ENCODE measurements around the gene RBM10. TPM values are rescaled to one million over a fixed set of nuclear protein-coding genes. Genes with fewer than 3 reads are reported as not detected.

The RBM10 gene
- total RNA-seq, 1 experiment from 2014 or later: 56.9 TPM

DNA sequence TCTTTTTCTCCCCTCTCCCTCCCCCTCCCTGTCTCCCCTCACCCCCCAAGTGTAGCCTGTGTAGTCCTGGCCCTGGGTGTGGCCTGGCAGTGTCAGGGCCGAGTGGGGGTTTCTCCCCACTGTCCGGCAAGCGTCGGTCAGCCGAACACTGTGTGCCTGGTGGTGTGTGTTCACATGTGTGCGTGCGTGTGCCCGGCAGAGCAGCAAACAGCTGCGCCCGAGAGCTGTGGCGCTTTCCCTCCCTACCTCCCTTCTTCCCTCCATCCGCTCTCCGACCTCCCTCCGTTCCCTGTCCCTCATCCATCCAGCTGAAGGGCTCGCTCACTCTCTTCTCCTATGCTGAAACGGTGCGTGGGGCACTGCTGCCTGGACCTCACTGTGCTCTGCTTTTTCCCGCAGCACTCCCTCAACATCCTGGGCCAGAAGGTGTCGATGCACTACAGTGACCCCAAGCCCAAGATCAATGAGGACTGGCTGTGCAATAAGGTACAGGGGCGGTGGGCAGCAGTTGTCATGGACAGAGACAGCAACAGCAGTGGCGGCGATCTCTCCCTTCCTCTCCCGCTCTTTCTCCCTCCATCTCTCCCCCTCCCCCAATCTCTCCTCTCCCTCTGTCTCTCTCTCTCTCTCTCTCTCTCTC is 31.2 kb downstream of the RBM10 start:
- no peaks in the 10 kb centered on the region for H3K9me3 ChIP-seq (ENCODE audit: control insufficient read depth in 1 of 2, insufficient read depth in 1 of 2, low read depth in 1 of 2, low read length in 2 of 2)
- ATAC-seq: no peak
- no peaks in the 10 kb centered on the region for H3K27me3 ChIP-seq (ENCODE audit: insufficient read depth, low read length)
- RAD21 ChIA-PET (ENCODE audit: low non-redundant PET in 1 of 2, low total read pairs in 2 of 2, uncharacterized antibody in 2 of 2, unreplicated experiment in 2 of 2): no interaction called here
- H3K9me2 ChIP-seq (ENCODE audit: insufficient read depth): no peaks in the 10 kb centered on the region
- H3K27ac ChIP-seq (ENCODE audit: low read depth, low read length): no peak overlapping the region
- no peak overlapping the region for H2AFZ ChIP-seq (ENCODE audit: low read depth, low read length, poor library complexity, severe bottlenecking)
- H3K36me3 ChIP-seq (ENCODE audit: control insufficient read depth in 1 of 2, insufficient read depth in 2 of 2, low read length in 2 of 2): no peaks in the 10 kb centered on the region
- no peak overlapping the region for H3K4me3 ChIP-seq (replicated peaks in 1 of 2; ENCODE audit: low read depth in 1 of 2, low read length in 2 of 2)
- DNase-seq (ENCODE audit: low read depth, low spot score): no peak
- BruUV-seq (replicated peaks): no TSS peak
- H3K9ac ChIP-seq (ENCODE audit: low read length): no peak overlapping the region
- intact Hi-C loops (cut with micrococcal nuclease): no loop called here
- TF ChIP-seq, protein P1, sequence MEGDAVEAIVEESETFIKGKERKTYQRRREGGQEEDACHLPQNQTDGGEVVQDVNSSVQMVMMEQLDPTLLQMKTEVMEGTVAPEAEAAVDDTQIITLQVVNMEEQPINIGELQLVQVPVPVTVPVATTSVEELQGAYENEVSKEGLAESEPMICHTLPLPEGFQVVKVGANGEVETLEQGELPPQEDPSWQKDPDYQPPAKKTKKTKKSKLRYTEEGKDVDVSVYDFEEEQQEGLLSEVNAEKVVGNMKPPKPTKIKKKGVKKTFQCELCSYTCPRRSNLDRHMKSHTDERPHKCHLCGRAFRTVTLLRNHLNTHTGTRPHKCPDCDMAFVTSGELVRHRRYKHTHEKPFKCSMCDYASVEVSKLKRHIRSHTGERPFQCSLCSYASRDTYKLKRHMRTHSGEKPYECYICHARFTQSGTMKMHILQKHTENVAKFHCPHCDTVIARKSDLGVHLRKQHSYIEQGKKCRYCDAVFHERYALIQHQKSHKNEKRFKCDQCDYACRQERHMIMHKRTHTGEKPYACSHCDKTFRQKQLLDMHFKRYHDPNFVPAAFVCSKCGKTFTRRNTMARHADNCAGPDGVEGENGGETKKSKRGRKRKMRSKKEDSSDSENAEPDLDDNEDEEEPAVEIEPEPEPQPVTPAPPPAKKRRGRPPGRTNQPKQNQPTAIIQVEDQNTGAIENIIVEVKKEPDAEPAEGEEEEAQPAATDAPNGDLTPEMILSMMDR (IDR thresholded peaks at IDR 0.05 in 2 of 3, conservative IDR thresholded peaks at IDR 0.05 in 1 of 3; ENCODE audit: borderline replicate concordance in 1 of 3, insufficient read depth in 1 of 3, low read depth in 2 of 3, low read length in 2 of 3): no peak
- TF ChIP-seq, protein P2, sequence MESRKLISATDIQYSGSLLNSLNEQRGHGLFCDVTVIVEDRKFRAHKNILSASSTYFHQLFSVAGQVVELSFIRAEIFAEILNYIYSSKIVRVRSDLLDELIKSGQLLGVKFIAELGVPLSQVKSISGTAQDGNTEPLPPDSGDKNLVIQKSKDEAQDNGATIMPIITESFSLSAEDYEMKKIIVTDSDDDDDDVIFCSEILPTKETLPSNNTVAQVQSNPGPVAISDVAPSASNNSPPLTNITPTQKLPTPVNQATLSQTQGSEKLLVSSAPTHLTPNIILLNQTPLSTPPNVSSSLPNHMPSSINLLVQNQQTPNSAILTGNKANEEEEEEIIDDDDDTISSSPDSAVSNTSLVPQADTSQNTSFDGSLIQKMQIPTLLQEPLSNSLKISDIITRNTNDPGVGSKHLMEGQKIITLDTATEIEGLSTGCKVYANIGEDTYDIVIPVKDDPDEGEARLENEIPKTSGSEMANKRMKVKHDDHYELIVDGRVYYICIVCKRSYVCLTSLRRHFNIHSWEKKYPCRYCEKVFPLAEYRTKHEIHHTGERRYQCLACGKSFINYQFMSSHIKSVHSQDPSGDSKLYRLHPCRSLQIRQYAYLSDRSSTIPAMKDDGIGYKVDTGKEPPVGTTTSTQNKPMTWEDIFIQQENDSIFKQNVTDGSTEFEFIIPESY (IDR thresholded peaks at IDR 0.05; ENCODE audit: extremely low read depth, insufficient replicate concordance, low read length): no peak
- TF ChIP-seq SIN3A (IDR thresholded peaks at IDR 0.05; ENCODE audit: low read depth): no peak
- no peak for TF ChIP-seq SP1 (IDR thresholded peaks at IDR 0.05; ENCODE audit: low read depth)
- no peak for TF ChIP-seq YY1 (IDR thresholded peaks at IDR 0.05; ENCODE audit: extremely low read depth, insufficient replicate concordance, low read depth, low read length)
- no peak for TF ChIP-seq ZFX (IDR thresholded peaks at IDR 0.05)
- TF ChIP-seq ZNF274 (IDR thresholded peaks at IDR 0.05; ENCODE audit: low read depth, low read length): no peak
- H3K79me2 ChIP-seq (ENCODE audit: insufficient read depth, low read length): no peaks in the 10 kb centered on the region
- CTCF ChIA-PET: no interaction called here
- no peaks in the 10 kb centered on the region for H4K20me1 ChIP-seq (ENCODE audit: insufficient read depth)
- H3K4me2 ChIP-seq (ENCODE audit: low read length): no peak overlapping the region
- POLR2A ChIA-PET: no interaction called here
- H3K4me1 ChIP-seq (ENCODE audit: control insufficient read depth in 1 of 2, insufficient read depth in 2 of 2, low read length in 2 of 2): no peaks in the 10 kb centered on the region
